HEK293 (cell line): ENCODE measurements around the gene CCDC183.

Source experiments
- OSR2 ChIP-seq: fragments of 450-650 bp; formaldehyde crosslinking; IDR thresholded peaks from 2 replicates; pipeline ENCODE4 v1.5.1; 2016; ENCODE audit warnings: missing biosample characterization, missing genetic modification characterization
- REPIN1 ChIP-seq: fragments of 450-650 bp; formaldehyde crosslinking; IDR thresholded peaks from 2 replicates; pipeline ENCODE4 v1.5.1; 2017; ENCODE audit warnings: missing biosample characterization, missing genetic modification characterization, low read depth
- ZNF174 ChIP-seq: fragments of 450-650 bp; formaldehyde crosslinking; IDR thresholded peaks from 2 replicates; pipeline ENCODE4 v1.5.0; 2017; ENCODE audit warnings: missing biosample characterization, mild to moderate bottlenecking, missing genetic modification characterization
- ZNF211 ChIP-seq: fragments of 450-650 bp; formaldehyde crosslinking; IDR thresholded peaks from 2 replicates; pipeline ENCODE4 v1.5.1; 2016; ENCODE audit warnings: low read depth, missing biosample characterization, missing genetic modification characterization
- ZNF274 ChIP-seq, 2 experiments: fragments of 200-500 bp in 1 of 2; fragments of 450-650 bp in 1 of 2; sonication (Bioruptor generic) in 1 of 2; formaldehyde crosslinking in 1 of 2; IDR thresholded peaks; 2 replicates each; pipeline versions ENCODE4 v1.5.1 to v1.6.1; 2014 to 2016; ENCODE audit warnings: borderline replicate concordance in 1 of 2, inconsistent platforms in 1 of 2, low read length in 1 of 2, missing biosample characterization in 1 of 2, missing genetic modification characterization in 1 of 2
- ZNF324 ChIP-seq: fragments of 450-650 bp; formaldehyde crosslinking; IDR thresholded peaks from 2 replicates; pipeline ENCODE4 v1.5.1; 2016; ENCODE audit warnings: missing biosample characterization, missing genetic modification characterization
- ZNF350 ChIP-seq: fragments of 450-650 bp; formaldehyde crosslinking; IDR thresholded peaks from 2 replicates; pipeline ENCODE4 v1.5.0; 2017; ENCODE audit warnings: missing biosample characterization, mild to moderate bottlenecking, missing genetic modification characterization
- ZNF558 ChIP-seq: fragments of 450-650 bp; formaldehyde crosslinking; IDR thresholded peaks from 2 replicates; pipeline ENCODE4 v1.5.1; 2016; ENCODE audit warnings: missing biosample characterization, missing genetic modification characterization
- ZNF776 ChIP-seq: fragments of 450-650 bp; formaldehyde crosslinking; IDR thresholded peaks from 2 replicates; pipeline ENCODE4 v1.5.0; 2017; ENCODE audit warnings: missing biosample characterization, missing genetic modification characterization, borderline replicate concordance
- TF ChIP-seq, protein P1 (sequence below): fragments of 450-650 bp; formaldehyde crosslinking; IDR thresholded peaks from 2 replicates; pipeline ENCODE4 v1.5.1; 2016; ENCODE audit warnings: missing biosample characterization, missing genetic modification characterization
- TF ChIP-seq, protein P2 (sequence below): fragments of 450-650 bp; formaldehyde crosslinking; IDR thresholded peaks from 2 replicates; pipeline ENCODE4 v1.5.1; 2016; ENCODE audit warnings: missing biosample characterization, missing genetic modification characterization

DNA sequence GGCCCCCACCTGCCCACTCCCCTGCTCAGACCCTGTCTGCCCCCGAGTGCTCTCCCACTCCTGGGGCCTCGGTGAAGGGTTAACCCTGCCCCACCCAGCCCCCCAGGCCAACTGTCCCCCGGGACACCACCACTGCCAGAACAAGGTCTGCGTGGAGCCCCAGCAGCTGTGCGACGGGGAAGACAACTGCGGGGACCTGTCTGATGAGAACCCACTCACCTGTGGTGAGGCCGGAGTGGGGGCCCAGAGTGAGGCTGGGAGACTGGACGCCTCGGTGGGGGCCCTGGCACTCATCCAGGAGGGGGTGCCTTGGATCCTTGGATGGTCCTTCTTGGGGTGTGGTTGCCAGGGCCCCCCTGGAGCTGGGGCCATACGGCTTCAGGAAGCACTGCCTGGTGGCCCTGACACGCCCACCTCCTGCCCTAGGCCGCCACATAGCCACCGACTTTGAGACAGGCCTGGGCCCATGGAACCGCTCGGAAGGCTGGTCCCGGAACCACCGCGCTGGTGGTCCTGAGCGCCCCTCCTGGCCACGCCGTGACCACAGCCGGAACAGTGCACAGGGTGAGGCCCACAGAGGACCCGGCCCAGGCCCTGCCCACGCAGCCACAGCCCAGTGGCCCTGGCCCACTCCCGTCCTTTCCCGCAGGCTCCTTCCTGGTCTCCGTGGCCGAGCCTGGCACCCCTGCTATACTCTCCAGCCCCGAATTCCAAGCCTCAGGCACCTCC is 58.1 kb downstream of the CCDC183 start:
- TF ChIP-seq ZNF274 (IDR thresholded peaks at IDR 0.05; ENCODE audit: low read length) (no peak), ZNF274 (tag by site-specific recombination; IDR thresholded peaks at IDR 0.05; ENCODE audit: borderline replicate concordance) (no peak), ZNF211 (tag by site-specific recombination) (no peak), REPIN1 (tag by site-specific recombination) (no peak), ZNF776 (tag by site-specific recombination) (no peak), ZNF350 (tag by site-specific recombination) (no peak), OSR2 (tag by site-specific recombination) (no peak), ZNF558 (tag by site-specific recombination) (no peak), ZNF174 (tag by site-specific recombination) (no peak), ZNF324 (tag by site-specific recombination) (no peak)
- TF ChIP-seq, protein P1, sequence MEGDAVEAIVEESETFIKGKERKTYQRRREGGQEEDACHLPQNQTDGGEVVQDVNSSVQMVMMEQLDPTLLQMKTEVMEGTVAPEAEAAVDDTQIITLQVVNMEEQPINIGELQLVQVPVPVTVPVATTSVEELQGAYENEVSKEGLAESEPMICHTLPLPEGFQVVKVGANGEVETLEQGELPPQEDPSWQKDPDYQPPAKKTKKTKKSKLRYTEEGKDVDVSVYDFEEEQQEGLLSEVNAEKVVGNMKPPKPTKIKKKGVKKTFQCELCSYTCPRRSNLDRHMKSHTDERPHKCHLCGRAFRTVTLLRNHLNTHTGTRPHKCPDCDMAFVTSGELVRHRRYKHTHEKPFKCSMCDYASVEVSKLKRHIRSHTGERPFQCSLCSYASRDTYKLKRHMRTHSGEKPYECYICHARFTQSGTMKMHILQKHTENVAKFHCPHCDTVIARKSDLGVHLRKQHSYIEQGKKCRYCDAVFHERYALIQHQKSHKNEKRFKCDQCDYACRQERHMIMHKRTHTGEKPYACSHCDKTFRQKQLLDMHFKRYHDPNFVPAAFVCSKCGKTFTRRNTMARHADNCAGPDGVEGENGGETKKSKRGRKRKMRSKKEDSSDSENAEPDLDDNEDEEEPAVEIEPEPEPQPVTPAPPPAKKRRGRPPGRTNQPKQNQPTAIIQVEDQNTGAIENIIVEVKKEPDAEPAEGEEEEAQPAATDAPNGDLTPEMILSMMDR: no peak
- TF ChIP-seq, protein P2, sequence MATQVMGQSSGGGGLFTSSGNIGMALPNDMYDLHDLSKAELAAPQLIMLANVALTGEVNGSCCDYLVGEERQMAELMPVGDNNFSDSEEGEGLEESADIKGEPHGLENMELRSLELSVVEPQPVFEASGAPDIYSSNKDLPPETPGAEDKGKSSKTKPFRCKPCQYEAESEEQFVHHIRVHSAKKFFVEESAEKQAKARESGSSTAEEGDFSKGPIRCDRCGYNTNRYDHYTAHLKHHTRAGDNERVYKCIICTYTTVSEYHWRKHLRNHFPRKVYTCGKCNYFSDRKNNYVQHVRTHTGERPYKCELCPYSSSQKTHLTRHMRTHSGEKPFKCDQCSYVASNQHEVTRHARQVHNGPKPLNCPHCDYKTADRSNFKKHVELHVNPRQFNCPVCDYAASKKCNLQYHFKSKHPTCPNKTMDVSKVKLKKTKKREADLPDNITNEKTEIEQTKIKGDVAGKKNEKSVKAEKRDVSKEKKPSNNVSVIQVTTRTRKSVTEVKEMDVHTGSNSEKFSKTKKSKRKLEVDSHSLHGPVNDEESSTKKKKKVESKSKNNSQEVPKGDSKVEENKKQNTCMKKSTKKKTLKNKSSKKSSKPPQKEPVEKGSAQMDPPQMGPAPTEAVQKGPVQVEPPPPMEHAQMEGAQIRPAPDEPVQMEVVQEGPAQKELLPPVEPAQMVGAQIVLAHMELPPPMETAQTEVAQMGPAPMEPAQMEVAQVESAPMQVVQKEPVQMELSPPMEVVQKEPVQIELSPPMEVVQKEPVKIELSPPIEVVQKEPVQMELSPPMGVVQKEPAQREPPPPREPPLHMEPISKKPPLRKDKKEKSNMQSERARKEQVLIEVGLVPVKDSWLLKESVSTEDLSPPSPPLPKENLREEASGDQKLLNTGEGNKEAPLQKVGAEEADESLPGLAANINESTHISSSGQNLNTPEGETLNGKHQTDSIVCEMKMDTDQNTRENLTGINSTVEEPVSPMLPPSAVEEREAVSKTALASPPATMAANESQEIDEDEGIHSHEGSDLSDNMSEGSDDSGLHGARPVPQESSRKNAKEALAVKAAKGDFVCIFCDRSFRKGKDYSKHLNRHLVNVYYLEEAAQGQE (tag by site-specific recombination): no peak
